Measurements from ENCODE around the gene ADGB.

The ADGB gene

DNA sequence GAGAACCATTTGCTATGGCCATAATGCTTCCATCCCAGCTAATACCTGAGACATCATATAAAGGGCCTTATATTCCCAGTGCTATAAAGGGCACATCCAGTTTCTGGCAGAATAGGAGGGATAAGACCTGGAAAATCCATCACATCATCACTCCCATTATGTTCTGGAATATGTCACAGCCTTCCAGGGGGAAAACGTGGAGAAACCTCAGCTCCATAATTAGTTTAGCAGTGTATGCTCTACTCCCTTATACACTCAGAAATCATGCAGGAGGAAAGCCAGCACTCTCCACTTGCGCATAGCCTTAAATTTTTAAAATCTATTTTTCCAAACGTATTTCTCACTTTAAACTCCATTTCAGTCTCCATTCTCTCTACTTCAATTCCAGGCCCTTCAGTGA is 140.9 kb downstream of the ADGB start:
- TF ChIP-seq, protein P1, sequence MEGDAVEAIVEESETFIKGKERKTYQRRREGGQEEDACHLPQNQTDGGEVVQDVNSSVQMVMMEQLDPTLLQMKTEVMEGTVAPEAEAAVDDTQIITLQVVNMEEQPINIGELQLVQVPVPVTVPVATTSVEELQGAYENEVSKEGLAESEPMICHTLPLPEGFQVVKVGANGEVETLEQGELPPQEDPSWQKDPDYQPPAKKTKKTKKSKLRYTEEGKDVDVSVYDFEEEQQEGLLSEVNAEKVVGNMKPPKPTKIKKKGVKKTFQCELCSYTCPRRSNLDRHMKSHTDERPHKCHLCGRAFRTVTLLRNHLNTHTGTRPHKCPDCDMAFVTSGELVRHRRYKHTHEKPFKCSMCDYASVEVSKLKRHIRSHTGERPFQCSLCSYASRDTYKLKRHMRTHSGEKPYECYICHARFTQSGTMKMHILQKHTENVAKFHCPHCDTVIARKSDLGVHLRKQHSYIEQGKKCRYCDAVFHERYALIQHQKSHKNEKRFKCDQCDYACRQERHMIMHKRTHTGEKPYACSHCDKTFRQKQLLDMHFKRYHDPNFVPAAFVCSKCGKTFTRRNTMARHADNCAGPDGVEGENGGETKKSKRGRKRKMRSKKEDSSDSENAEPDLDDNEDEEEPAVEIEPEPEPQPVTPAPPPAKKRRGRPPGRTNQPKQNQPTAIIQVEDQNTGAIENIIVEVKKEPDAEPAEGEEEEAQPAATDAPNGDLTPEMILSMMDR (IDR thresholded peaks at IDR 0.05): no peak
- no peak for TF ChIP-seq ZFX (IDR thresholded peaks at IDR 0.05; ENCODE audit: borderline replicate concordance)
- H3K27ac ChIP-seq: no peak overlapping the region

DNA sequence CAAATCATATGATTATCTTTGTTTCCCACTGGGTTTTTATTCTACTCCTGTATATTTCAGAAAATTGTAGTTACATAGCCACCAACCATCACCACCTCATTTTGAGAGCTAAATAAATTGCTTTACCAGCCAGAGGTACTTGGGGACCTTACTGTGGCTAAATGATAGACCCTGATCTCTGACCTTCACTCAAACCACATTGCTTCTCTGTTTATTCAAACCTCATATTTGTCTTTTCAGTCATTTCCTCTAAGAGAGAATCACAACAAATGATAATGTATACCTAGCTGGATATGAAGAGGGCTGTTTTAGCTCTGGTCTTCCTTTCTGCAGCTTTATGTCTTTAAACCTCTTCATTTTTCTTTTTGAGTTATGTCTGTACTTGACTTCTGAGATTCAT is 142.8 kb downstream of the ADGB start:
- TF ChIP-seq, protein P1 (IDR thresholded peaks at IDR 0.05): no peak
- TF ChIP-seq ZFX (IDR thresholded peaks at IDR 0.05; ENCODE audit: borderline replicate concordance): no peak
- no peak overlapping the region for H3K27ac ChIP-seq

DNA sequence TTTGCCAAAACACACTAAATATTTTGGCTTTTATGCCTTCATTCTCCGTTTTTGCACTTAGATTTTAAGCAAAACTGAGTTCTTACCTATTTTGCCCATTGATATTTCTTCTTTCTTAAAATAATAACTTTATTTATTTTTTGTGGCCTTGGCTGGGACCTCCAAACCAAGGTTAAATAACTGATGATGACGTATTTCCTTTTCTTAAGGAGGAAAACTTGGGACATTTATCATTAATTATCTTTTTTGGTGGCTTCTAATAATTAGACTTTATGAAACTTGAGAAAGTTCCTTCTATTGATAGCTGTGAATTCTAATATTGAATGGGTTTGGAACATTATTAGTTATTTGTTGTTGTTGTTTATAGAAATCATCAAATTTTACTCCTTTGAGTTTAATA is 154.5 kb downstream of the ADGB start:
- TF ChIP-seq, protein P1 (IDR thresholded peaks at IDR 0.05): no peak
- TF ChIP-seq ZFX (IDR thresholded peaks at IDR 0.05; ENCODE audit: borderline replicate concordance): no peak
- no peak overlapping the region for H3K27ac ChIP-seq

DNA sequence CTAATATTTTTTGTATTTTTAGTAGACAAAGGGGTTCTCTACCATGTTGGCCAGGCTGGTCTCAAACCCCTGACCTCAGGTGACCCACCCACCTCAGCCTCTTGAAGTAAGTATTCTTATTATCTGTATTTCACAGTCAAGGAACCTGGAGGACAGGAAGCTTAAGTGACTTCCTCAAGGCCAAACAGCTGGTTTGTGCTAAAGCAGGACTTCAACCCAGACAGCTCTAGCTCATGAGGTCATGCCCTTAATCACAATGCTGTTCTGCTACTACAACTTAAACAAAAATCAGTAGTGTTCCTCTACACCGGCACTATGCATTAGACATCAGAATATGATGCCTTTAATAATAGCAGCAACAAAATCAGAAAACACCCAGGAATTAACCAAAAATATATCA is 168.9 kb downstream of the ADGB start:
- H3K27ac ChIP-seq: no peak overlapping the region
- no peak for TF ChIP-seq ZFX (IDR thresholded peaks at IDR 0.05; ENCODE audit: borderline replicate concordance)

DNA sequence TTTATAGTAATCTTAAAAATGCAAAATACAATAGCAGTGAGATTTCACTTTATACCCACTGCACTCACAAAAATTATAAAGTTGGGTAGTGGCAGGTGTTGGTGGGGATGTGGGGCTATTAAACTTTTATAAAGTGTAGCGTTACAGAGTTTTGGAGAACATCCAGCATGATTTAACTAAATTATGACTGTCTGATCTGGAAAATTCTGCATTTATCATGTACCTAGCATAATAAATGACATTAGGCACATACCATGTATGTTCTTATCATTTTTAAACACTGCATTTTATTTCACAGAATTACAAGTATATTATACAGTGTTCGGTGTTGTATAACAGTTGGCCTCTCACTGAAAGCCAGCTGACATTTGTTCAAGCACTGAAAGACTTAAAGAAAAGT is 169.9 kb downstream of the ADGB start:
- no peak overlapping the region for H3K27ac ChIP-seq
- TF ChIP-seq ZFX (IDR thresholded peaks at IDR 0.05; ENCODE audit: borderline replicate concordance): no peak
- TF ChIP-seq, protein P1 (IDR thresholded peaks at IDR 0.05): no peak

DNA sequence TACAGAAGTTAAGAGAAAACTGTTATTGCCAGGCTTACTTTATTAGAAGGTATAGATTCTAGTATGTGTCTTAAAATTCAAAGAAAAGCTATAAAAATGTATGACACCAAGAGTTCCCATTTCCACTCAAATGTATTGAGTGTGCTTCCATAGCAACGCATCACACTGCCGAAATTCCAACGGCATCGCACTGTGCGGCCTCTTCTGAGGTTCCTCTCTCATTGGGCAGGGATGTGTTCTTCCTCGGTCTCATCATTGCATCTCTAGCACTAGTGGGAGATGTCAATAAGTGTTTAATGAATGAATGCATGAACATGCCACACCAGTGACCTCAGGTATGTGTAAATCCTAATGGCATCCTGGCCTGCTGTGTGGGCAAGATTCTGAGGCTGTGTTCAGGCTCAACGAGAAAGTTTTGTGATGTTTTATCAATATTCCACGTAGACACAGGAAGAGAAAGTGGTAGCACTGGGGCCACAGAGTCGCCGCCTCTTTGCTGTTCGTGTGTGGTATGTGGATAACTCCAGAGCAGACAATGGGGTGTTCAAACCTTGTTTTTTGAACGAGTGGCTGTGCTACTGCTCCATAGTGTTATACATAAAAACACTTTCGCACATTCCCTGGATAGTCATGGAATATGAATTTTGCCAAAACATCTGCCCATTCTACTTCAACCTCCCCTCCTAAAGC is 171.6 kb downstream of the ADGB start:
- H3K27ac ChIP-seq: no peak overlapping the region
- TF ChIP-seq ZFX (IDR thresholded peaks at IDR 0.05; ENCODE audit: borderline replicate concordance): no peak
- TF ChIP-seq, protein P1 (IDR thresholded peaks at IDR 0.05): no peak

DNA sequence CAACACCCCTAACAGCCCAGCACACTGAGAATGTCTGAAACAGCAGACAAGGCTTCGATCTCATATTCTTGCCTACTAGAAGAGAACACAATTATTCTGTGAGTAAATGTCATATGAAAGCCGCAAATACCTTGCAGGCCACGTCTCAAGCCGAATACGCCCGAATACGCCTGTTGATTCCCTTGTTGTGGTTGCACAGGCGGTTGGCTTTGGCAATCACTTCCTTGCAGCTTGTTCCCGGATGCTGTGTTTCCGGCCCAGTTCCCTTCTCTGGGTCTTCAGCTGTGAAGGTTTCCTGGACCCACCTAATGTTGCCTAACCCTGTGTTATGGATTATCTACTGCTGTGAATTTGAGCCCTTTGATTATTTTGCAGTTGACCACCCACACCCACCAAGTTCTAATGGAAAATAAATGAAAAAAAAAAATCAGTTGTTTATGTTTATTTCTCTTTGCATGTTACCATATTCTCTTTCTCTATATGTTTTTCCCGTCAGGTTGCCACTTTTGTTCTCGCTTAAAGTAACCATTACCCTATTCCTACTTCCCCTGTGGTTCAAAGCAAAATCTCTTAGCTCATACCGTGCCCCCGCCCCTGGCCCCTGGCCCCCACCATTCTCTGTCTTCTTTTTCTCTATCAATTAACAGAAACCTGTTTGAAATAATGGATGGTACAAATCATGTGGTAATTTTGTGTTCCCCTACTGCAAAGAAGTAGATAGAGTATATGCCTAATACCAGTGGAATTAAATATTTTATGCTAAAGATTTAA is 172.4 kb downstream of the ADGB start:
- TF ChIP-seq, protein P1 (IDR thresholded peaks at IDR 0.05): no peak
- no peak for TF ChIP-seq ZFX (IDR thresholded peaks at IDR 0.05; ENCODE audit: borderline replicate concordance)
- H3K27ac ChIP-seq: no peak overlapping the region
